Activated CD8-positive, alpha-beta memory T cell treated with anti-CD3 and anti-CD28 coated beads, Interleukin-2, amount 50 U/mL, for 1 hour (primary cell): ENCODE measurements around the gene ARSD.

ENCODE experiments used
- DNase-seq: peaks from one replicate; pipeline ENCODE4 v3.0.0-alpha.2; 2020; ENCODE audit errors: extremely low read depth

Gene ARSD

DNA sequence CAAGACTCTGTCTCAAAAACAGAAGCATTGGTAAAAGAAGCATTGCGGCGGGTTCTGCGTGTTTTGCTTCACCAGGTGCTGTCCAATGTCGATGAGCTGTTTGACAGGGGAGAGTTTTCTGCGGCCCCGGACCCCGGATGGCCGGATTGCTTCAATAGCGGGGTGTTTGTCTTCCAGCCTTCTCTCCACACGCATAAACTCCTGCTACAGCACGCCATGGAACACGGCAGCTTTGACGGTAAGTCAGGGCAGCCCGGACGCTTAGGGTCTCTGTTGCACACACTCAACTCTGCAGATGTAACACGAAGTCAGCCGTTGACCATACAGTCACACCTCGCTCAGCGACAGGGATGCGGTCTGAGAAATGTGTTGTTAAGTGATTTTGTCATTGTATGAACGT, 74.2 kb downstream of the ARSD start:
- no peak for DNase-seq
